K562 (cell line): ENCODE measurements around the gene AP1S3.

ENCODE experiments used
- ATF6 ChIP-seq: sonication (generic); formaldehyde crosslinking; IDR thresholded peaks from 2 replicates; pipeline ENCODE4 v1.4.0; 2020; ENCODE audit warnings: mild to moderate bottlenecking, missing genetic modification reagents
- CTCF ChIP-seq, 3 experiments: IDR thresholded peaks in 2 of 3; conservative IDR thresholded peaks in 1 of 3; 2 replicates each; pipeline ENCODE4 v1.5.1; 2011 to 2012; ENCODE audit warnings: low read length in 3 of 3, mild to moderate bottlenecking in 3 of 3, control low read depth in 2 of 3, improper control_type of control experiment in 1 of 3, inconsistent platforms in 1 of 3, low read depth in 1 of 3, mixed read lengths in 1 of 3, moderate library complexity in 1 of 3; ENCODE audit not compliant: insufficient read depth in 2 of 3
- KAT2B ChIP-seq: IDR thresholded peaks from one replicate; pipeline ENCODE4 v1.6.1; 2012; ENCODE audit warnings: low read depth, mild to moderate bottlenecking, control low read depth, inconsistent platforms, low read length, moderate library complexity
- MCM2 ChIP-seq: fragments of 450-650 bp; IDR thresholded peaks from 2 replicates; pipeline ENCODE4 v1.6.1; 2017; ENCODE audit warnings: low read depth, mild to moderate bottlenecking
- NBN ChIP-seq: fragments of 450-650 bp; IDR thresholded peaks from 2 replicates; pipeline ENCODE4 v1.6.1; 2016; ENCODE audit warnings: low read depth, mild to moderate bottlenecking
- NFATC3 ChIP-seq: fragments of 450-650 bp; IDR thresholded peaks from 2 replicates; pipeline ENCODE4 v1.6.1; 2017; ENCODE audit warnings: mild to moderate bottlenecking
- POLR2AphosphoS5 ChIP-seq: IDR thresholded peaks from 2 replicates; pipeline ENCODE4 v1.6.1; 2011; ENCODE audit warnings: mild to moderate bottlenecking, low read depth, low read length, moderate library complexity; ENCODE audit not compliant: control insufficient read depth, insufficient read depth
- RFX5 ChIP-seq: IDR thresholded peaks from 2 replicates; pipeline ENCODE4 v1.6.1; 2011; ENCODE audit warnings: low read depth, mild to moderate bottlenecking, improper control_type of control experiment, low read length
- RHOXF2B ChIP-seq: fragments of 250-450 bp; sonication (Bioruptor Pico); conservative IDR thresholded peaks from 2 replicates; pipeline ENCODE4 v1.5.1; 2021
- SMC3 ChIP-seq: conservative IDR thresholded peaks from 2 replicates; pipeline ENCODE4 v1.6.1; 2011; ENCODE audit warnings: low read depth, low read length, improper control_type of control experiment; ENCODE audit not compliant: insufficient read depth
- TARDBP ChIP-seq: fragments of 450-650 bp; IDR thresholded peaks from 2 replicates; pipeline ENCODE4 v1.6.1; 2016
- YY1 ChIP-seq, 3 experiments: IDR thresholded peaks; 2 replicates each; pipeline ENCODE4 v1.6.1; 2011; ENCODE audit warnings: low read length in 2 of 3, mild to moderate bottlenecking in 2 of 3, moderate library complexity in 2 of 3, borderline replicate concordance in 1 of 3, control low read depth in 1 of 3, low read depth in 1 of 3; ENCODE audit not compliant: insufficient read depth in 3 of 3, insufficient replicate concordance in 2 of 3, control insufficient read depth in 1 of 3, insufficient read length in 1 of 3; ENCODE audit errors: extremely low read depth in 1 of 3
- ZNF274 ChIP-seq: IDR thresholded peaks from 2 replicates; pipeline ENCODE4 v1.6.1; 2011; ENCODE audit warnings: low read depth, mild to moderate bottlenecking, low read length, moderate library complexity, borderline replicate concordance
- ZNF778 ChIP-seq: fragments of 450-650 bp; formaldehyde crosslinking; IDR thresholded peaks from 2 replicates; pipeline ENCODE4 v1.4.0; 2020; ENCODE audit warnings: mild to moderate bottlenecking, moderate library complexity

- TF ChIP-seq ZNF274 (no peak), NFATC3 (no peak), ATF6 (CRISPR knock-in tag) (no peak), CTCF (IDR thresholded peaks at IDR 0.05 in 2 of 3, conservative IDR thresholded peaks at IDR 0.05 in 1 of 3; ENCODE audit: insufficient read depth in 2 of 3, low read depth in 1 of 3, low read length in 3 of 3) (no peak), RHOXF2B (CRISPR knock-in tag) (no peak), POLR2AphosphoS5 (no peak), SMC3 (no peak), TARDBP (no peak), MCM2 (no peak), ZNF778 (CRISPR knock-in tag) (no peak), YY1 (IDR thresholded peaks at IDR 0.05; ENCODE audit: borderline replicate concordance in 1 of 3, control insufficient read depth in 1 of 3, extremely low read depth in 1 of 3, insufficient read depth in 3 of 3, insufficient read length in 1 of 3, insufficient replicate concordance in 2 of 3, low read depth in 1 of 3, low read length in 2 of 3) (peak in 1 of 3 experiments; percentile 19), KAT2B (no peak), NBN (no peak), RFX5 (no peak)
Measured at GRCh38 chr2:223884399-223884798, 47.0 kb upstream of the AP1S3 start.
